GM18505 (cell line): ENCODE data around the gene LILRB3.
"Not testable (repeated sequence)": the region's sequence is repeated elsewhere in the genome, so short reads cannot be mapped to it uniquely, and the experiment has no call there.

Source experiments
- ATAC-seq: cut with Tn5 transposase; IDR thresholded peaks from one replicate; pipeline ENCODE4 v1.9.1; 2021; ENCODE audit not compliant: unreplicated experiment
- POLR2A ChIP-seq: IDR thresholded peaks from 4 replicates; pipeline ENCODE4 v1.6.1; 2011; ENCODE audit warnings: borderline replicate concordance; ENCODE audit not compliant: insufficient read depth, insufficient read length; ENCODE audit errors: extremely low read depth

The LILRB3 gene

DNA sequence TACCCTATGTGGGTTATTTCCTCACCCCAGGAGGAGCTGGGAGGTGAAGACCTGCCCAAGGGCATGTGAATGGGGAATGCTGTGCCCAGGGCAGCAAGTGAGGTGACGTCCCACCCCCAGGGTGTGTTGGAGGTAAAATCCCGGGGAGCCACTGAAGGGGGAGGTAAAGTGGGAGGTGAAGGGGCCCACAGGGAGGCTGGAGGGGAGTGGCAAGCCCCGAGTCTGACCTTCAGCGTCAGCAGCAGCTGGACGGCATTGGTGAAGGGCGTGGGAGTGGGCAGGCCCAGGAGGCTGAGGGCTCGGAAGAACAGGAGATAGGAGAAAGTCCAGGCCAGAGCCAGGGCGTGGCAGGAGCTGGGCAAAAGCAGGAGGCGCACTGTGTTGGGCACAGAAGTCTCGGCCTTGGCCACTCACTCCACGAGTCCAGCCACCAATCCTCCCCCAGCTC, 35.8 kb downstream of the LILRB3 start:
- ATAC-seq = no peak
- TF ChIP-seq POLR2A = no peak

GRCh38 chr19:54186351-54186750, 36.5 kb downstream of the LILRB3 start:
- no peak for ATAC-seq
- no peak for TF ChIP-seq POLR2A

GRCh38 chr19:54183431-54183830, 39.4 kb downstream of the LILRB3 start:
- ATAC-seq = no peak
- no peak for TF ChIP-seq POLR2A

DNA sequence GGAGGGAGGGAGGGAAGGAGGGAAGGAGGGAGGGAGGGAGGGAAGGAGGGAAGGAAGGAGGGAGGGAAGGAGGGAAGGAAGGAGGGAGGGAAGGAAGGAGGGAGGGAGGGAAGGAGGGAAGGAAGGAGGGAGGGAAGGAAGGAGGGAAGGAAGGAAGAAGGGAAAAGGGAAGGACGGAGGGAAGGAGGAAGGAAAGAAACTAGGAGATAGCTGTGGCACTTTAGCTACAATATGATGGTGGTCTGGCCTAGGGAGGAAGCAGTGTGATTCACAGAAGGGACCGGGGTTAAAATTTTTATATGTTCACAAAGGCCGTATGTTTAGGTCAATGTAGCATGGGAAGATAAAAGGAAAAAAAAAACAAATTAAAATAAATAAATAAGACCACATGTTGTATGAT, 40.9 kb downstream of the LILRB3 start:
- ATAC-seq = not testable (repeated sequence)

GRCh38 chr19:54180691-54181091, 42.1 kb downstream of the LILRB3 start:
- TF ChIP-seq POLR2A = no peak
- ATAC-seq = no peak

- TF ChIP-seq POLR2A = no peak
- no peak for ATAC-seq
Observed at GRCh38 chr19:54179921-54180461, 42.8 kb downstream of the LILRB3 start.

GRCh38 chr19:54179262-54179852, 43.5 kb downstream of the LILRB3 start:
- no peak for TF ChIP-seq POLR2A
- no peak for ATAC-seq

DNA sequence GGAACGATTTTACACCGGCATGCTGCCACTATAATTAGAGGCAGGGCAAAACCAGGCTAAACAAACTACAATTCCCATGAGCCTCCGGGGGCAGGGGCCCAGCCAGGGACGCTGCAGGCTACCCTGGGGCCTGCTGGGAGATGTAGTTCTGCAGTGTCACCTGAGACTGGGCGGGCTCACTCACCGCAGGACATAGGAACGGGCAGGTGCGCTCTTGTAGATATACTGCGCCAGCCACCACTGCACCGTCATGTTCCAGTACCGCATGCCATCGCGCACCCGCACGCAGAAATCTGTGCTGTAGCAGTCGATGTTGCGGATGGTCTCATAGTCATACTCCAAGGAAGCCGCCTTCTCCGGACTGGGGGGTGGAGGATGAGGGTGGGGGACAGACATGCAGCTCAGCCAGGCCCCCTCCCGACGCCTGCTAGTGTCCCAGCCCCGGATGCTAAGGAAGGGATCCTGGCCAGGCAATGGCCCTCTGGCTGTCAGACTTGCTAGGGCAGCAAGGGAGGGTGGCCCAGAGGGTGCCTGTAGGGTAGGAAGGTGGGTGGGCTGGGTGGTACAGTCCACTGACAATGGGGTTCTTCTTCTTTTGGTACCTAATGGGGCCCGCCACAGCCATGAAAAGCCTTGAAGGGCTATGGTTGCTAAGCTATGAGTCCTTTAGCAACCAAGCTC, 44.1 kb downstream of the LILRB3 start:
- no peak for ATAC-seq
- no peak for TF ChIP-seq POLR2A

DNA sequence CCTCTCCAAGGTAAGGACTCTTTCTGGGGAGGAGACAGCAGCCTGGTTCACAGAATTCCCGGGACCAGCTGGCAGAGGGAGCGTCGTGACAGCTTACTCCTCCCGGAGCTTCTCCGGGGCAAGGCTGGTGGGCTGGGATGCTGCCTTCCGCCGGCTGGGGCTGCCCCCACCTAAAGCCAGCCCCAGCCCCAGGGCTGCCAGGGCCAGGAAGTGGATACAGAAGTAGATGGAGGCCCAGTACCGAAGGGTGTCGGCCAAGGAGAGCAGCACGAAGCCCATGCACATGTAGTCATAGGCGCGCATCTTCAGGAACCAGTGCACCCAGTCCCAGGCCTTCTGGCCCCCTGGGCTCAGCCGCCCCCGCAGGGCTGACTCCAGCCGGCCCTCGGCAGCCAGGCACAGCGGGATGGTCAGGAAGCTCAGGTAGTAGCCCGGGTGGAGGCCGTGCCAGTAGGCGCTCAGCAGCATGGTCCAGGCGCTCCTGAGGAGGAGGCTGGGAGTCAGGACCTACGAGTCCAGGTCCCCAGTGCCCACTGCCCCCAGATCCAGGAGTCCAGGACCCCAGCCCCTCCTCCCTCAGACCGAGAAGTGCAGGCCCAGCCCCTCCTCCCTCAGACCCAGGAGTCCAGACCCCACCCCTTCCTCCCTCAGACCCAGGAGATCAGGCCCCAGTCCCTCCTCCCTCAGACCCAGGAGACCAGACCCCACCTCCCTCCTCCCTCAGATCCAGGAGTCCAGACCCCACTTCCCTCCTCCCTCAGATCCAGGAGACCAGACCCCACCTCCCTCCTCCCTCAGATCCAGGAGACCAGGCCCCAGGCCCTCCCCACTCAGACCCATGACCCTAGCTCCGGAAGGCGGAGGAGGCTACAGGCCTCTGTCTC, 48.6 kb downstream of the LILRB3 start:
- no peak for ATAC-seq
- TF ChIP-seq POLR2A = no peak

DNA sequence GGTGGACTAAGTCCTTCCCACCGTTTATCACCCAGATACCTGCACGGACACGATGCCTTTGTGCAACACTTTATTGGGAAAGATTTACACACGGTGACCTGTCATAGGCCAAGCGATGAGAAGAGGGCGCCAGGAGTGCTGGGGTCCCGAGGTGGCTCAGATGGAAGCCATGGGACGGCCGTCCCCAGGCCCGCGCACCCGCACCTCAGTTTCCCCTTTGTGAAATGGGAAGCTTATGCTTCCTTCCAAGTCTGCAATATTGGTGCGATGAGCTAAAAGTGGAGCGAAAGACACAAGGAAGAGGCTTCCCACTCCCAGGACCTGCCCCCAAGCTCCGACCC, 49.5 kb downstream of the LILRB3 start:
- no peak for ATAC-seq
- no peak for TF ChIP-seq POLR2A

GRCh38 chr19:54172471-54173358, 50.1 kb downstream of the LILRB3 start, which contains the start of gene TMC4:
Gene TMC4, minus strand, starts transcription at chr19:54173160. Its CDS starts 43 bp downstream, at chr19:54173117.
- no peak for ATAC-seq
- no peak for TF ChIP-seq POLR2A

DNA sequence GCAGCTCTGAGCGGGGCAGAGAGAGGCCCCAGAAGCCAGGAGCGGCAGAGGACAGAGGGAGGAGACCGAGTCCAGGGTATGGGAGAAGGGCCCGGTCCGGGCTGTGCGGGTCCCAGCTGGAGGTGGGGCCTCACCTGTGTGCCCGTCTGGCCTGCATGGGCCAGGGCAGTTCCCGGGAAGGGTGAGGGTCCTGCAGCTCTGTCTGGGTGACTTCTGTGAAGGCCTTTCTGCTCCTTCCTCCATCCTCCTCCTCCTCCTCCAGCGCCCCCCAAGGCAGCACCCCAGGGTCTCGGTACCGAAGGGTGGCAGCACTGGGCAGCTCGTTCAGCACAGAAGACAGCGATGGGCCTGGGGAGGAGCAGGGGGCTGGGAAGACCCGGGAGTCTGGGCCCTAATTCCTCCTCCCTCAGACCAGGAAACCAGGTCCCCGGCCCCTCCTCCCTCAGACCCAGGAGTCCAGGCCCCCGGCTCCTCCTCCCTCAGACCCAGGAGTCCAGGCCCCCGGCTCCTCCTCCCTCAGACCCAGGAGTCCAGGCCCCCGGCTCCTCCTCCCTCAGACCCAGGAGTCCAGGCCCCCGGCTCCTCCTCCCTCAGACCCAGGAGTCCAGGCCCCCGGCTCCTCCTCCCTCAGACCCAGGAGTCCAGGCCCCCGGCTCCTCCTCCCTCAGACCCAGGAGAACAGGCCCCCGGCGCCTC, 50.9 kb downstream of the LILRB3 start:
- not testable (repeated sequence) for ATAC-seq
